Smooth muscle cell (in vitro differentiated cells): ENCODE data around the gene THSD4. TPM values are rescaled to one million over a fixed set of nuclear protein-coding genes. Genes with fewer than 3 reads are reported as not detected.

Experiments used
- DNase-seq: peaks from one replicate; lab custom pipeline; 2025; ENCODE audit not compliant: unreplicated experiment; lab: John Stamatoyannopoulos, UW
- H2AFZ ChIP-seq: fragments of 200-600 bp; sonication (generic); 2 replicates; pipeline ENCODE4 v1.6.0; 2016; ENCODE audit warnings: antibody characterized with exemption, low read depth, mild to moderate bottlenecking
- H3F3A ChIP-seq: fragments of 200-600 bp; sonication (generic); 2 replicates; pipeline ENCODE4 v1.6.0; 2017; ENCODE audit warnings: antibody characterized with exemption, low read depth
- H3K27ac ChIP-seq: fragments of 200-600 bp; sonication (generic); 2 replicates; pipeline ENCODE4 v1.5.1; 2016; ENCODE audit warnings: low read depth, mild to moderate bottlenecking
- H3K27me3 ChIP-seq: fragments of 200-600 bp; sonication (generic); 2 replicates; pipeline ENCODE4 v1.6.1; 2016; ENCODE audit warnings: low read depth, mild to moderate bottlenecking
- H3K36me3 ChIP-seq: fragments of 200-600 bp; sonication (generic); 2 replicates; pipeline ENCODE4 v1.5.1; 2016; ENCODE audit warnings: low read depth
- H3K4me1 ChIP-seq: fragments of 200-600 bp; sonication (generic); 2 replicates; pipeline ENCODE4 v1.5.1; 2016; ENCODE audit warnings: low read depth
- H3K4me2 ChIP-seq: fragments of 200-600 bp; sonication (generic); 2 replicates; pipeline ENCODE4 v1.6.0; 2016; ENCODE audit warnings: mild to moderate bottlenecking
- H3K4me3 ChIP-seq: fragments of 200-600 bp; sonication (generic); 2 replicates; pipeline ENCODE4 v1.5.1; 2016; ENCODE audit warnings: mild to moderate bottlenecking
- H3K79me2 ChIP-seq: fragments of 200-600 bp; sonication (generic); 2 replicates; pipeline ENCODE4 v1.6.0; 2016; ENCODE audit warnings: low read depth, mild to moderate bottlenecking
- H3K9ac ChIP-seq: fragments of 200-600 bp; sonication (generic); 2 replicates; pipeline ENCODE4 v1.6.0; 2016; ENCODE audit warnings: low read depth
- H3K9me3 ChIP-seq: fragments of 200-600 bp; sonication (generic); replicated peaks from 2 replicates; pipeline ENCODE4 v1.5.1; 2016; ENCODE audit warnings: low read depth
- H4K20me1 ChIP-seq: fragments of 200-600 bp; sonication (generic); 2 replicates; pipeline ENCODE4 v1.6.0; 2016; ENCODE audit warnings: low read depth
- CTCF ChIP-seq: fragments of 200-600 bp; sonication (generic); IDR thresholded peaks from 2 replicates; pipeline ENCODE4 v1.5.1; 2017; ENCODE audit warnings: borderline replicate concordance, mild to moderate bottlenecking, antibody characterized with exemption; ENCODE audit not compliant: insufficient read depth, poor library complexity, severe bottlenecking
- WGBS: methylation state at CpG from one replicate; pipeline ENCODE4 v1.1.7; 2016; ENCODE audit warnings: low lambda C conversion rate; 5-methylcytosine and 5-hydroxymethylcytosine counted together
- polyA plus RNA-seq: library from polyadenylated mRNA; unstranded; fragments of >200 nt; fragmentation: Nextera tagmentation; extraction: Ambion mirVana; gene quantifications from 2 replicates; pipeline ENCODE4 v1.2.1, GENCODE V29; 2016
- total RNA-seq: library from RNA; depleted of rRNA; stranded (reverse); fragments of >200 nt; gene quantifications from 2 replicates; pipeline ENCODE4 v1.2.3, GENCODE V29; 2014

THSD4 gene
- total and polyA plus RNA-seq, 2 experiments from 2014 or later: 2.5 to 4.1 TPM

GRCh38 chr15:71187078-71187477, 71.8 kb downstream of the THSD4 start:
- TF ChIP-seq CTCF: no peak
- no peaks in the 10 kb centered on the region for H3K9me3 ChIP-seq
- no peak overlapping the region for H3K27ac ChIP-seq
- H3F3A ChIP-seq: no peaks in the 10 kb centered on the region
- H2AFZ ChIP-seq: no peak overlapping the region
- no peak overlapping the region for H3K4me3 ChIP-seq
- no peaks in the 10 kb centered on the region for H4K20me1 ChIP-seq
- H3K27me3 ChIP-seq: no peaks in the 10 kb centered on the region
- no peaks in the 10 kb centered on the region for H3K4me1 ChIP-seq
- no peak overlapping the region for H3K4me2 ChIP-seq
- no peaks in the 10 kb centered on the region for H3K79me2 ChIP-seq
- H3K9ac ChIP-seq: no peak overlapping the region
- no peaks in the 10 kb centered on the region for H3K36me3 ChIP-seq
- DNase-seq: no peak
- 90% methylated on average over 5 of the region's 5 CpGs for WGBS

GRCh38 chr15:71187526-71187925, 72.3 kb downstream of the THSD4 start:
- TF ChIP-seq CTCF: no peak

GRCh38 chr15:71189718-71190117, 74.4 kb downstream of the THSD4 start:
- H3K27ac ChIP-seq: no peak overlapping the region
- no peaks in the 10 kb centered on the region for H3K36me3 ChIP-seq
- H3K9me3 ChIP-seq: no peaks in the 10 kb centered on the region
- no peaks in the 10 kb centered on the region for H3F3A ChIP-seq
- H3K4me3 ChIP-seq: no peak overlapping the region
- no peak overlapping the region for H2AFZ ChIP-seq
- H4K20me1 ChIP-seq: no peaks in the 10 kb centered on the region
- H3K4me2 ChIP-seq: no peak overlapping the region
- TF ChIP-seq CTCF: no peak
- H3K9ac ChIP-seq: no peak overlapping the region
- DNase-seq: no peak
- H3K79me2 ChIP-seq: no peaks in the 10 kb centered on the region
- H3K4me1 ChIP-seq: no peaks in the 10 kb centered on the region
- 75% methylated on average over 6 of the region's 6 CpGs for WGBS
- H3K27me3 ChIP-seq: no peaks in the 10 kb centered on the region

More at GRCh38 chr15:71187526-71187925, 72.3 kb downstream of the THSD4 start:
- H4K20me1 ChIP-seq: no peaks in the 10 kb centered on the region
- no peak overlapping the region for H3K9ac ChIP-seq
- no peaks in the 10 kb centered on the region for H3K4me1 ChIP-seq
- H3K9me3 ChIP-seq: no peaks in the 10 kb centered on the region
- 93% methylated on average over 5 of the region's 5 CpGs for WGBS
- H3K4me3 ChIP-seq: no peak overlapping the region
- DNase-seq: no peak
- no peak overlapping the region for H2AFZ ChIP-seq
- no peaks in the 10 kb centered on the region for H3K79me2 ChIP-seq
- H3F3A ChIP-seq: no peaks in the 10 kb centered on the region
- no peak overlapping the region for H3K4me2 ChIP-seq
- no peaks in the 10 kb centered on the region for H3K36me3 ChIP-seq
- no peaks in the 10 kb centered on the region for H3K27me3 ChIP-seq
- H3K27ac ChIP-seq: no peak overlapping the region

GRCh38 chr15:71191296-71191695, 76.0 kb downstream of the THSD4 start:
- H3K4me1 ChIP-seq: no peaks in the 10 kb centered on the region
- H3K36me3 ChIP-seq: no peaks in the 10 kb centered on the region
- H2AFZ ChIP-seq: no peak overlapping the region
- H3F3A ChIP-seq: no peaks in the 10 kb centered on the region
- no peaks in the 10 kb centered on the region for H3K9me3 ChIP-seq
- no peak overlapping the region for H3K9ac ChIP-seq
- no peak overlapping the region for H3K4me3 ChIP-seq
- 90% methylated on average over 4 of the region's 4 CpGs for WGBS
- H3K27ac ChIP-seq: no peak overlapping the region
- no peak for TF ChIP-seq CTCF
- H3K79me2 ChIP-seq: no peaks in the 10 kb centered on the region
- H3K4me2 ChIP-seq: no peak overlapping the region
- no peaks in the 10 kb centered on the region for H3K27me3 ChIP-seq
- DNase-seq: no peak
- H4K20me1 ChIP-seq: no peaks in the 10 kb centered on the region
